IPS-15b (cell line): ENCODE data around the gene LDB3.

Experiments used
- H3K27me3 ChIP-seq: one replicate; pipeline ENCODE4 v1.6.1; 2013; ENCODE audit warnings: low read length; ENCODE audit not compliant: control insufficient read depth, insufficient read depth
- H3K36me3 ChIP-seq: one replicate; pipeline ENCODE4 v1.6.1; 2013; ENCODE audit warnings: low read length; ENCODE audit not compliant: control insufficient read depth, insufficient read depth
- H3K4me1 ChIP-seq: one replicate; pipeline ENCODE4 v1.6.1; 2013; ENCODE audit warnings: mild to moderate bottlenecking, low read length; ENCODE audit not compliant: control insufficient read depth, insufficient read depth
- H3K4me3 ChIP-seq: one replicate; pipeline ENCODE4 v1.5.1; 2013; ENCODE audit warnings: low read depth, low read length
- H3K9ac ChIP-seq: one replicate; pipeline ENCODE4 v1.6.1; 2013; ENCODE audit warnings: low read depth, mild to moderate bottlenecking, low read length
- H3K9me3 ChIP-seq: one replicate; pipeline ENCODE4 v1.6.1; 2013; ENCODE audit warnings: mild to moderate bottlenecking, low read length; ENCODE audit not compliant: control insufficient read depth, insufficient read depth

The LDB3 gene

DNA sequence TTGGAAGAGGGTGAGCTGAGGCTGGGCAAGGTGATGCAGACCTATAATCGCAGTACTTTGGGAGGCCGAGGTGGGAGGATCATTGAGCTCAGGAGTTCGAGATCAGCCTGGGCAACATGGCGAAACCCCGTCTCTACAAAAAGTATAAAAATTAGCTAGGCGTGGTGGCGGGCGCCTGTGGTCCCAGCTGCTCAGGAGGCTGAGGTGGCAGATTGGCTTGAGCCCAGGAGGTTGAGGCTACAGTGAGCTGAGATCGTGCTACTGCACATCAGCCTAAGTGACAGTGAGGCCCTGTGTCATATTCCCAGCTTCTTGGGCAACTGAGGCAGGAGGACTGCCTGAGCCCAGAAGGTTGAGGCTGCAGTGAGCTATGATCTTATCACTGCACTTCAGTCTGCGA, 101.7 kb downstream of the LDB3 start:
- H3K27me3 ChIP-seq, result no peaks in the 10 kb centered on the region
- no peak overlapping the region for H3K9ac ChIP-seq
- H3K9me3 ChIP-seq, result no peaks in the 10 kb centered on the region
- peaks cover 36% of the 10 kb centered on the region for H3K4me1 ChIP-seq
- H3K4me3 ChIP-seq, result no peak overlapping the region
- no peaks in the 10 kb centered on the region for H3K36me3 ChIP-seq

DNA sequence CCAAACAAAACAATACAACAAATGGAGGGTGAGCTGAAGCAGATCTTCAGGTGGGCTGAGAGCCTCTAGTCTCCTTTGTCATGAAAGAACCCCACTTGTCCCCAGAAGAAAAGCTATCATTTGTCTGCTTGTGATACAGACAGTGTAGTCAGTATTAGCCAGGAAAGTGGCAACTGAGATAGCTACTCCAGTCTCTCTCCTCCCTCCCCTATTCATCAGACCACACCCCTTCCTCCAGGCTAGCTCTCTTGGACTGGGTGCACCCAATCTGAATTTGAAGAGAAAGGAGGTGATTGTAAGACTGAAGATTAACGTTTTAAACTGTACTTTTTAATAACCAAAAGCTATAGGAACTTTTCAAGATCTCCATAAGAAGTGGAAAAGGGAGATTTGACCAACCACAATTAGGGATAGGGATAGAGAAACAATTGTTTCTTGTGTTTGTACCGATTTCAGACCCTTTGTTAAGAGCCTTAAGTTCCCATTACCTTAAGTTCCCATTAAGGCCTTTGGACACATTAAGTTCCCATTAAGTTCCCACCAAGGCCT, 102.2 kb downstream of the LDB3 start:
- H3K9me3 ChIP-seq, result no peaks in the 10 kb centered on the region
- no peaks in the 10 kb centered on the region for H3K36me3 ChIP-seq
- peaks cover 40% of the 10 kb centered on the region for H3K4me1 ChIP-seq
- no peaks in the 10 kb centered on the region for H3K27me3 ChIP-seq
- H3K9ac ChIP-seq, result no peak overlapping the region
- H3K4me3 ChIP-seq, result no peak overlapping the region

DNA sequence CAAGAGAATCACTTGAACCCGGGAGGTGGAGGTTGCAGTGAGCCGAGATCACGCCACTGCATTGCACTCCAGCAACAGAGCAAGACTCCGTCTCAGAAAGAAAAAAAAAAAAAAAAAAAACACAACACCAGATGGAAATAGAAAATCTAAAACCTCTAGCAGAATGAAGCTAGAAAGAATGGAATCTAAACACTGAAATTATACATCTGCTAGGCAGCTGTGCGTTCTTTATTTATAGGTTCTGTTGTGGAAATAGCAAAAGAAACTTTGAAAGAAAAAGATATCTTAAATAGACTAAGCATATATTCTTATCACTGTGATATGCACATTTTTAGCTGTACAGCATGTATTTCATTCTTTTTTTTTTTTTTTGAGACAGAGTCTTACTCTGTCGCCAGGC, 105.2 kb downstream of the LDB3 start:
- Histone ChIP-seq H3K27me3 (no peaks in the 10 kb centered on the region), H3K9me3 (no peaks in the 10 kb centered on the region), H3K4me3 (no peak overlapping the region), H3K9ac (no peak overlapping the region), H3K36me3 (no peaks in the 10 kb centered on the region), H3K4me1 (peaks cover 34% of the 10 kb centered on the region)

DNA sequence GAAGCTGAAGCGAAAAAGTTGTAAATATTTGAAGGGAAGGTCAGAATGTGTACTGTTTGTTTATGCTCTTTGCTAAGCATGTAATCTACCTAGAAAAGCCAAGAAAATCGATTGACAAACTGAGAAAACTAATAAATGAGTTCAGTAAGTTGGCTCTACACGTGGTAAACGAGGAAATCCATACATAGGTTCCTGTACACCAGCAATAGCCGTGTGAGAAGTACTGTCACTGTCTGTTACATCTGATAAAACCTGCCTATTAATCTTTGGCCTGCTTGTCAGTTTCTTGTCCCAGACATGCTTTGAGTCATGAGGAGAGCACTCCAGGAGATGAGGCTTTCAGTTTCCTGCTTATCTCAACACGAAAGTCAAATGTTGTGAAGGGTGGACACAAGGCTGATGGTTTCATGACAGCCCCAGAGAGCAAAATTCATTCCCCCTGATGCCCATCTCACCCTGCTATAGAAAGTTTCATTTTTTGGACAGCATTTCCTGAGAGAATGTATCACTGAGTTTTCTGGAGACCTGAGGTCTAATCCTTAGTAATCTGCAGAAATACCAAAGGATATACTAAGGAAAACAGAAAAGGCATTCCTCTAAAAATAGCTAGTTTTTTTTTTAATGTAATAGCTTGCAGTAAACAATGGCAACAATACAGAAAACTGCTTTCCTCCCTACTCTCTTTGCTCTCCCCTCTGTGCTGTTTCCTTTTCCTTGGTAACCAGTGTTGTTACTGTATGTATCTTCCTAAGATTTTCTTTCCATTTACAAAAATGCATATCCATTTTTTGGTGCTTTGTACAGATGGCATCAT, 107.0 kb downstream of the LDB3 start:
- H3K4me3 ChIP-seq, result no peak overlapping the region
- no peaks in the 10 kb centered on the region for H3K27me3 ChIP-seq
- H3K9ac ChIP-seq, result no peak overlapping the region
- no peaks in the 10 kb centered on the region for H3K36me3 ChIP-seq
- H3K9me3 ChIP-seq, result no peaks in the 10 kb centered on the region
- H3K4me1 ChIP-seq, result peaks cover 18% of the 10 kb centered on the region

DNA sequence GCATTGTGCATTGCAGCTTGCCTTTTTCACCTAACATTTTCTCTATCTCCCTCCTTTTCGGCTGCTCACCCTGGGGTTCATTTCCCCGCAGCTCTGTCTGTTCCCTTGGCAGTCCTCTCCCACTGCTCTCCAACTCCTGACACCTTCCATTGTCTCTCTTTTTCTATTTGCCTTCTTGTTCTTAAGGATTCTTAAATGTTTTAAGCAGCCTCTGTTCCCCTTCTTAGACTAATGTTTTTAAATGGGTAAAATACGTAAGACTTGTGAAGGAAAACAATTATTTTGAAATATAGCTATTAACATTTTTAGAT, 107.5 kb downstream of the LDB3 start:
- Histone ChIP-seq H3K4me3 (no peak overlapping the region), H3K9me3 (no peaks in the 10 kb centered on the region), H3K27me3 (no peaks in the 10 kb centered on the region), H3K9ac (no peak overlapping the region), H3K36me3 (no peaks in the 10 kb centered on the region), H3K4me1 (peaks cover 13% of the 10 kb centered on the region)

DNA sequence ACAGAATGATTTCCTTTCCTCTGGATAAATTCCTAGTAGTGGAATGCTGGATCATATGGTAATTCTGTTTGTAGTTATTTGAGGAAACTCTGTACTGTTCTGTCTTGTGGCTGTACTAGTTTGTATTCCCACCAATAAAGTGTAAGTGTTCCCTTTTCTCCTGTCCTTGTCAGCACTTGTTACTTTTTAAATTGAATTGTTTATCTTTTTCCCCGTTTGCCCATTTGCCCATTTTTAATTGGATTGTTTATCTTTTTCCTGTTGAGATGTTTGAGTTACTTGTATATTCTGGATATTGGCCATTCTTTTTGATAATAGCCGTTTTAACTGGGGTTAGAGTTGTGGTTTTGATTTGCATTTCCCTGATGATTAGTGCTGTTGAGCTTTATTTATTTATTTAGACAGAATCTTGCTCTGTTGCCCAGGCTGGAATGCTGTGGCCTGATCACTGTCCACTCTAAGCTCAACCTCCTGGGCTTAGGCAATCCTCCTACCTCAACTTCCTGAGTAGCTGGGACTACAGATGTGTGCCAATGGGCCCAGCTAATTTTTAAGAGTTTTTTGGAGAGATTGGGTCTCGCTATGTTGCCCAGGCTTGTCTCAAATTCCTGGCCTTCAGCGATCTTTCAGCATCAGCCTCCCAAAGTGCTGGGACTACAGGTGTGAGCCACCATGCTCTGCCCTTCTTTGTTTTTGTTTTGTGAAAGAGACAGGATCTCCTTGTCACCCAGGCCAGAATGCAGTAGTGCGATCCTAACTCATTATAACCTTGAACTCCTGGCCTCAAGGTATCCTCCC, 111.1 kb downstream of the LDB3 start:
- H3K36me3 ChIP-seq, result no peaks in the 10 kb centered on the region
- no peaks in the 10 kb centered on the region for H3K27me3 ChIP-seq

DNA sequence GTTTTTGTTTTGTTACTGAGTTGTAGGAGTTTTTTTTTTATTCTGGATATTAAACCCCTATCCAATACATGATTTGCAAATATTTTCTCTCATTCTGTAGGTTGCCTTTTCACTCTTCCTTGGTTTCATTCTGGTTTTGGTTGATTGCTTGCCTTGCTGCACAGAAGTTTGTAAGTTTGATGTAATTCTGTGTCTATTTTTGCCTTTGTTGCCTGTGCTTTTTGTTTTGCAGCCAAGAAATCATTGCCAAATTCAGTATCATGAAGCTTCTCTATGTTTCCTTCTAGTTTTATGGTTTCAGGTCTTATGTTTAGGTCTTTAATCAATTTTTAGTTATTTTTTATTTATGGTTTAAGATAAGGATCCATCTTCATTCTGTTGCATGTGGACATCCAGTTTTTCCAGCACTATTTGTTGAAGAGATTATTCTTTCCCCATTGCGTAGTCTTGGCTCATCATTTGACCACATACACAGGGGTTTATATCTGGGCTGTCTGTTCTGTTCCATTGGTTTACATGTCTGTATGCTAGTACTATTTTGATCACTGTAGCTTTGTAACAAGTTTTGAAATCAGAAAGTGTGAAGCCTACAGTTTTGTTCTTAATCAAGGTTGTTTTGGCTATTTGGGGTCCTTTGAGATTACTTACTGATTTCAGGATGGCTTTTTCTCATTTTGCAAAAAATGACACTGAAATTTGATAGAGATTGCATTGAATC, 114.5 kb downstream of the LDB3 start:
- Histone ChIP-seq H3K9ac (no peak overlapping the region), H3K36me3 (no peaks in the 10 kb centered on the region), H3K27me3 (no peaks in the 10 kb centered on the region), H3K9me3 (no peaks in the 10 kb centered on the region), H3K4me3 (no peak overlapping the region), H3K4me1 (peaks cover 30% of the 10 kb centered on the region)

More for the DNA sequence above, 111.1 kb downstream of the LDB3 start:
- no peak overlapping the region for H3K4me3 ChIP-seq
- no peaks in the 10 kb centered on the region for H3K9me3 ChIP-seq
- H3K4me1 ChIP-seq, result peaks cover 22% of the 10 kb centered on the region
- no peak overlapping the region for H3K9ac ChIP-seq

DNA sequence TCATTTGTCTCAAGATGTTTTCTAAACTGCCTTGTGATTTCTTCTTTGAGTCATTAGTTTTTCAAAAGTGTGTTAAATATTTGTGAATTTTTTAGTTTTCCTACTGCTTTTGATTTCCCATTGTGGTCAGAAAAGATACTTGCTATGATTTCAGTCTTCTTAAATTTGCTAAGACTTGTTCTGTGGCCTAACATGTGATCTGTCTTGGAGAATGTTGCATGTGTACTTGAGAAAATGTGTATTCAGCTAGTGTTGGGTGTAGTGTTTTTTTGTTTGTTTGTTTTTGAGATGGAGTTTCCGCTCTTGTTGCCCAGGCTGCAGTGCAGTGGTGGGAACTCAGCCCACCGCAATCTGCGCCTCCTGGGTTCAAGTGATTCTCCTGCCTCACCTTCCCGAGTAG, 116.7 kb downstream of the LDB3 start:
- Histone ChIP-seq H3K9me3 (no peaks in the 10 kb centered on the region), H3K27me3 (no peaks in the 10 kb centered on the region), H3K4me1 (peaks cover 30% of the 10 kb centered on the region), H3K36me3 (no peaks in the 10 kb centered on the region), H3K9ac (no peak overlapping the region), H3K4me3 (no peak overlapping the region)
